CD14-positive monocyte (primary cell): Measurements from ENCODE around the gene GALNS. TPM values are rescaled to one million over a fixed set of nuclear protein-coding genes. Genes with fewer than 3 reads are reported as not detected.

Source experiments
- DNase-seq, 3 donors: peaks; one replicate each; pipeline ENCODE4 v3.0.0-alpha.2; 2011 to 2022
- H2AFZ ChIP-seq: 2 replicates; pipeline ENCODE4 v1.6.0; 2012; ENCODE audit warnings: mild to moderate bottlenecking, low read depth, low read length, inconsistent platforms; ENCODE audit not compliant: insufficient read depth, poor library complexity, severe bottlenecking
- H3K27ac ChIP-seq, 2 donors: 1 replicate in 1 of 2; 2 replicates in 1 of 2; pipeline ENCODE4 v1.5.1; 2012 to 2013; ENCODE audit warnings: low read length in 2 of 2, control low read depth in 1 of 2, inconsistent platforms in 1 of 2, low read depth in 1 of 2, mild to moderate bottlenecking in 1 of 2
- H3K27me3 ChIP-seq, 2 donors: one replicate each; pipeline versions ENCODE4 v1.6.0 to v1.6.1; 2011 to 2013; ENCODE audit warnings: low read length in 2 of 2; ENCODE audit not compliant: control insufficient read depth in 2 of 2, insufficient read depth in 2 of 2
- H3K36me3 ChIP-seq, 2 donors: replicated peaks in 1 of 2; 1 replicate in 1 of 2; 2 replicates in 1 of 2; pipeline versions ENCODE4 v1.5.1 to v1.6.1; 2012 to 2013; ENCODE audit warnings: low read length in 2 of 2, control low read depth in 1 of 2, inconsistent platforms in 1 of 2, mild to moderate bottlenecking in 1 of 2; ENCODE audit not compliant: insufficient read depth in 2 of 2, control insufficient read depth in 1 of 2
- H3K4me1 ChIP-seq, 2 donors: 1 replicate in 1 of 2; 2 replicates in 1 of 2; pipeline versions ENCODE4 v1.5.1 to v1.6.1; 2012 to 2013; ENCODE audit warnings: low read length in 2 of 2, control low read depth in 1 of 2, inconsistent platforms in 1 of 2, mild to moderate bottlenecking in 1 of 2, moderate library complexity in 1 of 2; ENCODE audit not compliant: insufficient read depth in 2 of 2, control insufficient read depth in 1 of 2
- H3K4me2 ChIP-seq: replicated peaks from 2 replicates; pipeline ENCODE3; 2012; ENCODE audit warnings: low read length, moderate library complexity, mild to moderate bottlenecking; ENCODE audit not compliant: poor library complexity, severe bottlenecking; ENCODE audit errors: extremely low read depth
- H3K4me3 ChIP-seq, 3 experiments: fragments of 200-600 bp in 1 of 3; sonication (generic) in 1 of 3; replicated peaks in 1 of 3; 1 replicate in 2 of 3; 2 replicates in 1 of 3; pipeline ENCODE4 v1.5.1; 2011 to 2013; ENCODE audit warnings: low read length in 3 of 3, mild to moderate bottlenecking in 3 of 3, control low read depth in 2 of 3, low read depth in 2 of 3, inconsistent platforms in 1 of 3, moderate library complexity in 1 of 3
- H3K79me2 ChIP-seq: 2 replicates; pipeline ENCODE4 v1.6.0; 2012; ENCODE audit warnings: mild to moderate bottlenecking, control low read depth, inconsistent platforms, low read length, moderate library complexity; ENCODE audit not compliant: insufficient read depth
- H3K9ac ChIP-seq: 2 replicates; pipeline ENCODE4 v1.6.0; 2017; ENCODE audit warnings: low read length, mild to moderate bottlenecking; ENCODE audit not compliant: insufficient read depth, poor library complexity, severe bottlenecking
- H3K9me3 ChIP-seq, 2 donors: replicated peaks in 1 of 2; 1 replicate in 1 of 2; 2 replicates in 1 of 2; pipeline versions ENCODE4 v1.5.1 to v1.6.1; 2012 to 2013; ENCODE audit warnings: low read length in 2 of 2, control low read depth in 1 of 2; ENCODE audit not compliant: control insufficient read depth in 1 of 2, insufficient read depth in 1 of 2
- H4K20me1 ChIP-seq: 2 replicates; pipeline ENCODE4 v1.6.0; 2012; ENCODE audit warnings: mild to moderate bottlenecking, low read length, control low read depth, moderate library complexity; ENCODE audit not compliant: insufficient read depth
- H3K27ac Mint-ChIP-seq, 7 donors: one replicate each; pipeline ENCODE4 v1.8.0; 2020; ENCODE audit warnings: mild to moderate bottlenecking in 7 of 7, mixed read lengths in 7 of 7, moderate library complexity in 6 of 7, inconsistent platforms in 2 of 7
- H3K27me3 Mint-ChIP-seq, 3 donors: one replicate each; pipeline ENCODE4 v1.8.0; 2021 to 2022; ENCODE audit warnings: low read depth in 3 of 3, mild to moderate bottlenecking in 3 of 3, mixed read lengths in 3 of 3, moderate library complexity in 3 of 3, inconsistent platforms in 1 of 3
- H3K36me3 Mint-ChIP-seq, 2 donors: one replicate each; pipeline ENCODE4 v1.8.0; 2020; ENCODE audit warnings: mixed read lengths in 2 of 2, inconsistent platforms in 1 of 2, mild to moderate bottlenecking in 1 of 2
- H3K4me1 Mint-ChIP-seq: one replicate; pipeline ENCODE4 v1.8.0; 2020; ENCODE audit warnings: mild to moderate bottlenecking, mixed read lengths
- H3K4me3 Mint-ChIP-seq, 2 donors: one replicate each; pipeline ENCODE4 v1.8.0; 2020; ENCODE audit warnings: mild to moderate bottlenecking in 2 of 2, mixed read lengths in 2 of 2, moderate library complexity in 1 of 2
- H3K9me3 Mint-ChIP-seq, 7 donors: one replicate each; pipeline ENCODE4 v1.8.0; 2020 to 2022; ENCODE audit warnings: mixed read lengths in 7 of 7, mild to moderate bottlenecking in 6 of 7, moderate library complexity in 6 of 7, inconsistent platforms in 2 of 7
- WGBS: methylation state at CpG from one replicate; pipeline ENCODE4 v1.1.5; 2013; ENCODE audit warnings: missing lambda C conversion rate; ENCODE audit not compliant: insufficient coverage; 5-methylcytosine and 5-hydroxymethylcytosine counted together
- intact Hi-C, 2 donors: fragments of 100-400 bp; cut with micrococcal nuclease; formaldehyde crosslinking; loops; one replicate each; pipeline versions ENCODE4 v1.15.0 to v1.15.1; 2023
- polyA plus RNA-seq, 3 donors: library from polyadenylated mRNA; depleted of rRNA in 1 of 3; unstranded in 2 of 3; stranded (reverse) in 1 of 3; fragments of 300-500 nt in 2 of 3; fragments of >200 nt in 1 of 3; fragmentation: Illumina TruSeq in 2 of 3; gene quantifications; 1 replicate in 2 of 3; 2 replicates in 1 of 3; pipeline ENCODE4 v1.2.3, GENCODE V29; 2012 to 2021
- TF ChIP-seq, protein P1 (sequence below): fragments of 200-600 bp; IDR thresholded peaks from one replicate; pipeline ENCODE4 v1.8.0; 2022; ENCODE audit warnings: antibody characterized with exemption, mild to moderate bottlenecking

GALNS gene
- polyA plus RNA-seq, 3 donors: 20.2 to 34.4 (median 32.2) TPM

GRCh38 chr16:88862968-88863367 is 6.2 kb upstream of the GALNS start:
- Mint-ChIP-seq H3K9me3 (no peaks in the 10 kb centered on the region), H3K4me3 (no peak overlapping the region), H3K27me3 (peaks cover 0 to 5% (median 2%) of the 10 kb centered on the region in 3 donors), H3K27ac (no peak overlapping the region), H3K36me3 (peaks cover 40 to 49% of the 10 kb centered on the region in 2 donors), H3K4me1 (peaks cover 13% of the 10 kb centered on the region)
- DNase-seq: no peak
- H3K4me3 ChIP-seq: no peak overlapping the region
- peaks cover 12% of the 10 kb centered on the region for H4K20me1 ChIP-seq
- TF ChIP-seq, protein P1, sequence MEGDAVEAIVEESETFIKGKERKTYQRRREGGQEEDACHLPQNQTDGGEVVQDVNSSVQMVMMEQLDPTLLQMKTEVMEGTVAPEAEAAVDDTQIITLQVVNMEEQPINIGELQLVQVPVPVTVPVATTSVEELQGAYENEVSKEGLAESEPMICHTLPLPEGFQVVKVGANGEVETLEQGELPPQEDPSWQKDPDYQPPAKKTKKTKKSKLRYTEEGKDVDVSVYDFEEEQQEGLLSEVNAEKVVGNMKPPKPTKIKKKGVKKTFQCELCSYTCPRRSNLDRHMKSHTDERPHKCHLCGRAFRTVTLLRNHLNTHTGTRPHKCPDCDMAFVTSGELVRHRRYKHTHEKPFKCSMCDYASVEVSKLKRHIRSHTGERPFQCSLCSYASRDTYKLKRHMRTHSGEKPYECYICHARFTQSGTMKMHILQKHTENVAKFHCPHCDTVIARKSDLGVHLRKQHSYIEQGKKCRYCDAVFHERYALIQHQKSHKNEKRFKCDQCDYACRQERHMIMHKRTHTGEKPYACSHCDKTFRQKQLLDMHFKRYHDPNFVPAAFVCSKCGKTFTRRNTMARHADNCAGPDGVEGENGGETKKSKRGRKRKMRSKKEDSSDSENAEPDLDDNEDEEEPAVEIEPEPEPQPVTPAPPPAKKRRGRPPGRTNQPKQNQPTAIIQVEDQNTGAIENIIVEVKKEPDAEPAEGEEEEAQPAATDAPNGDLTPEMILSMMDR: no peak
- H3K27me3 ChIP-seq: no peaks in the 10 kb centered on the region
- peaks cover 37 to 44% of the 10 kb centered on the region in 2 donors for H3K36me3 ChIP-seq
- WGBS: 100% methylated on average over 4 of the region's 25 CpGs
- H3K27ac ChIP-seq: no peak overlapping the region
- peaks cover 7% of the 10 kb centered on the region for H3K79me2 ChIP-seq
- peaks cover 3 to 6% of the 10 kb centered on the region in 2 donors for H3K4me1 ChIP-seq
- intact Hi-C loops: loop anchor here in 1 of 2 donors (5.0 kb wide), 1 partner anchor 126 kb away; no protein-coding TSS in a partner anchor
- no peak overlapping the region for H3K9ac ChIP-seq
- H3K9me3 ChIP-seq: no peaks in the 10 kb centered on the region
- no peak overlapping the region for H3K4me2 ChIP-seq
- no peak overlapping the region for H2AFZ ChIP-seq

- H3K27ac Mint-ChIP-seq: no peak overlapping the region
- TF ChIP-seq, protein P1: no peak
These were observed 4.6 kb upstream of the GALNS start for GRCh38 chr16:88861359-88861758.

More at GRCh38 chr16:88861359-88861758, 4.6 kb upstream of the GALNS start:
- Histone ChIP-seq H3K4me1 (peaks cover 8 to 15% of the 10 kb centered on the region in 2 donors), H3K79me2 (peaks cover 17% of the 10 kb centered on the region), H3K9ac (no peak overlapping the region), H2AFZ (no peak overlapping the region), H3K4me2 (no peak overlapping the region), H3K36me3 (peaks cover 37 to 44% of the 10 kb centered on the region in 2 donors), H3K4me3 (no peak overlapping the region), H3K27me3 (no peaks in the 10 kb centered on the region), H3K9me3 (no peaks in the 10 kb centered on the region), H3K27ac (no peak overlapping the region), H4K20me1 (peaks cover 15% of the 10 kb centered on the region)
- no peak for DNase-seq
- Mint-ChIP-seq H3K4me3 (no peak overlapping the region), H3K4me1 (peaks cover 18% of the 10 kb centered on the region), H3K9me3 (peaks cover 0 to 2% (median 0%) of the 10 kb centered on the region in 7 donors), H3K36me3 (peaks cover 40 to 49% of the 10 kb centered on the region in 2 donors), H3K27me3 (peaks cover 0 to 2% (median 1%) of the 10 kb centered on the region in 3 donors)
- intact Hi-C loops: loop anchor here in 1 of 2 donors (5.0 kb wide), 1 partner anchor 124 kb away; no protein-coding TSS in a partner anchor
- 95% methylated on average over 19 of the region's 19 CpGs for WGBS
